HepG2 (cell line): ENCODE data around the gene ADGRG1. TPM values are rescaled to one million over a fixed set of nuclear protein-coding genes. Genes with fewer than 3 reads are reported as not detected.
A peak's percentile ranks its signal among the peaks of the same experiment; 100 is the strongest.

Source experiments
- ATAC-seq: fragments of 200-7000 bp; cut with Tn5 transposase; 3 replicates; pipeline ENCODE4 v1.9.1; 2020; ENCODE audit warnings: mild to moderate bottlenecking, moderate library complexity
- BruUV-seq: library from RNA; stranded (reverse); fragments of 400-500 nt; replicated peaks from 2 replicates; lab custom pipeline; 2021; lab: Mats Ljungman, UMichigan
- CTCF ChIA-PET: fragments of 300-600 bp; formaldehyde crosslinking; extraction: SDS; loops from one replicate; lab custom pipeline; 2021; ENCODE audit warnings: low total read pairs, inconsistent platforms, low intra/inter-chr PET ratio; lab: Yijun Ruan, JAX
- POLR2A ChIA-PET: fragments of 350-600 bp; sonication (Branson Sonifier 250); formaldehyde crosslinking; loops from one replicate; lab custom pipeline; 2020; ENCODE audit warnings: antibody characterized with exemption, inconsistent platforms; lab: Yijun Ruan, JAX
- DNase-seq: peaks from one replicate; pipeline ENCODE4 v3.0.0-alpha.2; 2015; ENCODE audit warnings: low spot score
- FAIRE-seq: peaks from 3 replicates; lab custom pipeline; 2011; peaks lifted over from hg19 to GRCh38; lab: Jason Lieb, UNC
- H2AFZ ChIP-seq: one replicate; pipeline ENCODE4 v1.6.1; 2011; ENCODE audit warnings: low read length, inconsistent platforms
- H3K27ac ChIP-seq: fragments of 300-600 bp; 3 replicates; pipeline ENCODE4 v1.8.0; 2011; ENCODE audit warnings: mixed run types, mild to moderate bottlenecking, mixed read lengths, low read length, inconsistent platforms; ENCODE audit not compliant: insufficient read depth; ENCODE audit errors: extremely low read length
- H3K27me3 ChIP-seq, 2 experiments: fragments of 200-600 bp in 1 of 2; 2 replicates in 1 of 2; 3 replicates in 1 of 2; pipeline versions ENCODE4 v1.6.0 to v1.8.0; 2011; ENCODE audit warnings: low read length in 2 of 2, mild to moderate bottlenecking in 2 of 2, moderate library complexity in 2 of 2, inconsistent platforms in 1 of 2; ENCODE audit not compliant: insufficient read depth in 2 of 2, control insufficient read depth in 1 of 2
- H3K36me3 ChIP-seq, 2 experiments: fragments of 200-600 bp in 1 of 2; replicated peaks in 1 of 2; 2 replicates in 1 of 2; 3 replicates in 1 of 2; pipeline versions ENCODE4 v1.5.1 to v1.8.0; 2011; ENCODE audit warnings: low read length in 2 of 2, inconsistent platforms in 1 of 2; ENCODE audit not compliant: insufficient read depth in 2 of 2, control insufficient read depth in 1 of 2
- H3K4me1 ChIP-seq: 2 replicates; pipeline ENCODE4 v1.5.1; 2012; ENCODE audit warnings: low read length, inconsistent platforms; ENCODE audit not compliant: insufficient read depth
- H3K4me2 ChIP-seq: 2 replicates; pipeline ENCODE4 v1.6.0; 2011; ENCODE audit warnings: low read depth, low read length, inconsistent platforms
- H3K4me3 ChIP-seq, 3 experiments: fragments of 200-600 bp in 1 of 3; sonication (generic), shearing (Covaris generic) in 1 of 3; replicated peaks in 1 of 3; 2 replicates each; pipeline ENCODE4 v1.5.1; 2011 to 2016; ENCODE audit warnings: low read length in 3 of 3, inconsistent platforms in 2 of 3, low read depth in 2 of 3, mild to moderate bottlenecking in 2 of 3, control low read depth in 1 of 3, mixed read lengths in 1 of 3; ENCODE audit not compliant: insufficient read depth in 1 of 3
- H3K79me2 ChIP-seq: one replicate; pipeline ENCODE4 v1.6.1; 2011; ENCODE audit warnings: low read length, inconsistent platforms; ENCODE audit not compliant: insufficient read depth
- H3K9ac ChIP-seq: 2 replicates; pipeline ENCODE4 v1.6.0; 2011; ENCODE audit warnings: mild to moderate bottlenecking, low read depth, low read length, inconsistent platforms; ENCODE audit not compliant: insufficient read depth
- H3K9me3 ChIP-seq: 2 replicates; pipeline ENCODE4 v1.5.1; 2012; ENCODE audit warnings: mild to moderate bottlenecking, low read length
- H4K20me1 ChIP-seq: 2 replicates; pipeline ENCODE4 v1.6.0; 2011; ENCODE audit warnings: inconsistent platforms, mild to moderate bottlenecking, low read length, moderate library complexity; ENCODE audit not compliant: insufficient read depth
- CEBPG ChIP-seq: IDR thresholded peaks from 2 replicates; pipeline ENCODE4 v1.6.1; 2016
- HIVEP1 ChIP-seq: sonication (generic); formaldehyde crosslinking; IDR thresholded peaks from 2 replicates; pipeline ENCODE4 v1.4.0; 2020; ENCODE audit warnings: mild to moderate bottlenecking, missing genetic modification reagents
- MLLT10 ChIP-seq: sonication (generic); formaldehyde crosslinking; IDR thresholded peaks from 2 replicates; pipeline ENCODE4 v1.4.0; 2020; ENCODE audit warnings: missing genetic modification reagents
- PCBP2 ChIP-seq: fragments of 200-400 bp; formaldehyde crosslinking; optimal IDR thresholded peaks from 2 replicates; pipeline ENCODE3; 2018; ENCODE audit warnings: low read length, low read depth; ENCODE audit not compliant: poor library complexity, severe bottlenecking
- RFX1 ChIP-seq: fragments of 450-650 bp; IDR thresholded peaks from 2 replicates; pipeline ENCODE4 v1.6.1; 2017
- RFX3 ChIP-seq: IDR thresholded peaks from 2 replicates; pipeline ENCODE4 v1.6.1; 2016; ENCODE audit warnings: missing biosample characterization, missing genetic modification reagents
- SATB2 ChIP-seq: sonication (generic); formaldehyde crosslinking; IDR thresholded peaks from 2 replicates; pipeline ENCODE4 v1.5.0; 2020; ENCODE audit warnings: missing genetic modification reagents
- SIN3B ChIP-seq: fragments of 150-350 bp; IDR thresholded peaks from 2 replicates; pipeline ENCODE4 v1.6.1; 2014; ENCODE audit warnings: low read length
- ZNF496 ChIP-seq: sonication (generic); formaldehyde crosslinking; IDR thresholded peaks from 2 replicates; pipeline ENCODE4 v1.8.1; 2023; ENCODE audit warnings: mild to moderate bottlenecking, moderate library complexity, missing genetic modification reagents; ENCODE audit not compliant: insufficient replicate concordance
- WGBS: methylation state at CpG from one replicate; pipeline ENCODE4 v1.1.6; 2017; ENCODE audit warnings: low lambda C conversion rate; 5-methylcytosine and 5-hydroxymethylcytosine counted together
- in situ Hi-C: cut with HindIII; loops from 2 replicates; pipeline ENCODE4 v1.10.0; 2017; ENCODE audit warnings: low pct_unique_long_range_greater_than_20kb; ENCODE audit not compliant: extremely low pct_ligation_motif_present
- intact Hi-C: fragments of 100-400 bp; cut with micrococcal nuclease; formaldehyde crosslinking; loops from one replicate; pipeline ENCODE4 v1.10.0; 2022; ENCODE audit not compliant: unreplicated experiment
- polyA plus RNA-seq, 8 experiments: library from polyadenylated mRNA; depleted of rRNA in 3 of 8; stranded (reverse) in 7 of 8; unstranded in 1 of 8; fragments of >200 nt; fragmentation: Illumina TruSeq in 4 of 8; extraction: Trizol in 4 of 8; gene quantifications; 2 replicates each; pipeline versions ENCODE4 v1.2.1 to v1.2.3, GENCODE V29; 2011 to 2016; ENCODE audit warnings: low read depth in 4 of 8, missing spikeins in 1 of 8, mixed read lengths in 1 of 8; ENCODE audit not compliant: insufficient read depth in 1 of 8
- total RNA-seq, 5 experiments: library from RNA; depleted of rRNA; stranded (reverse); fragments of >200 nt; fragmentation: Illumina TruSeq; extraction: Trizol; gene quantifications; 2 replicates each; pipeline ENCODE4 v1.2.3, GENCODE V29; 2016; ENCODE audit warnings: low read depth in 1 of 5
- TF ChIP-seq, protein P1 (sequence below): sonication (generic); formaldehyde crosslinking; IDR thresholded peaks from 2 replicates; pipeline ENCODE4 v1.9.0; 2022; ENCODE audit warnings: missing genetic modification reagents, mild to moderate bottlenecking, borderline replicate concordance
- TF ChIP-seq, protein P2 (sequence below): IDR thresholded peaks from 2 replicates; pipeline ENCODE4 v1.6.1; 2018; ENCODE audit warnings: missing genetic modification reagents, mild to moderate bottlenecking, missing compliant biosample characterization
- TF ChIP-seq, protein P3 (sequence below): sonication (generic); formaldehyde crosslinking; IDR thresholded peaks from 2 replicates; pipeline ENCODE4 v1.4.0; 2020; ENCODE audit warnings: missing genetic modification reagents
- TF ChIP-seq, protein P4 (sequence below): IDR thresholded peaks from 2 replicates; pipeline ENCODE4 v1.6.1; 2016; ENCODE audit warnings: missing genetic modification reagents, missing compliant biosample characterization

Gene ADGRG1
- total and polyA plus RNA-seq, 2 of the 13 experiments (the other 11 are each of a cell fraction or from before 2014, with no cell fraction given), result 2.7 to 5.9 TPM

DNA sequence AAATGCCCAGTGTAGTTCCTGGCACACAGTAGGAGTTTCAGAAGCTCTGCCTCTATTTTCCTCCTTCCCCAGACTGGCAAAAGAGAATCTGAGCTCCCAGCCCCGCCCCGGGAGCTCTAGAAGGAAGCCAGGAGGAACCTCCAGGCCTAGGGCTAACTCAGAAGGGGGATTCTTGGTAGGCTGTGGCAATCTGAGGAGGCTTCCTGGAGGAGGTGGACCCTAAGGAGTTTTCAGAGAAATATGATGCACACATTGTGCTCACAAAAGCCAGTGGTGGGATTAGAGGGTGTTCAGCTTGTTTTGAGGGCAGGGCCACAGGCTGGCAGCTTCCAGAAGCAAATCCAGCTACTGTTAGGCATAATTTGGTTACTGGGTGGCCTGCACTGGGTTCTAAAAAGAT lies 10.0 kb downstream of the ADGRG1 start (continued):
- TF ChIP-seq, protein P1, sequence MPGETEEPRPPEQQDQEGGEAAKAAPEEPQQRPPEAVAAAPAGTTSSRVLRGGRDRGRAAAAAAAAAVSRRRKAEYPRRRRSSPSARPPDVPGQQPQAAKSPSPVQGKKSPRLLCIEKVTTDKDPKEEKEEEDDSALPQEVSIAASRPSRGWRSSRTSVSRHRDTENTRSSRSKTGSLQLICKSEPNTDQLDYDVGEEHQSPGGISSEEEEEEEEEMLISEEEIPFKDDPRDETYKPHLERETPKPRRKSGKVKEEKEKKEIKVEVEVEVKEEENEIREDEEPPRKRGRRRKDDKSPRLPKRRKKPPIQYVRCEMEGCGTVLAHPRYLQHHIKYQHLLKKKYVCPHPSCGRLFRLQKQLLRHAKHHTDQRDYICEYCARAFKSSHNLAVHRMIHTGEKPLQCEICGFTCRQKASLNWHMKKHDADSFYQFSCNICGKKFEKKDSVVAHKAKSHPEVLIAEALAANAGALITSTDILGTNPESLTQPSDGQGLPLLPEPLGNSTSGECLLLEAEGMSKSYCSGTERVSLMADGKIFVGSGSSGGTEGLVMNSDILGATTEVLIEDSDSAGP (CRISPR knock-in tag), result no peak
- TF ChIP-seq SATB2 (CRISPR knock-in tag) (no peak), CEBPG (CRISPR knock-in tag) (no peak), ZNF496 (no peak), MLLT10 (CRISPR knock-in tag) (no peak)

DNA sequence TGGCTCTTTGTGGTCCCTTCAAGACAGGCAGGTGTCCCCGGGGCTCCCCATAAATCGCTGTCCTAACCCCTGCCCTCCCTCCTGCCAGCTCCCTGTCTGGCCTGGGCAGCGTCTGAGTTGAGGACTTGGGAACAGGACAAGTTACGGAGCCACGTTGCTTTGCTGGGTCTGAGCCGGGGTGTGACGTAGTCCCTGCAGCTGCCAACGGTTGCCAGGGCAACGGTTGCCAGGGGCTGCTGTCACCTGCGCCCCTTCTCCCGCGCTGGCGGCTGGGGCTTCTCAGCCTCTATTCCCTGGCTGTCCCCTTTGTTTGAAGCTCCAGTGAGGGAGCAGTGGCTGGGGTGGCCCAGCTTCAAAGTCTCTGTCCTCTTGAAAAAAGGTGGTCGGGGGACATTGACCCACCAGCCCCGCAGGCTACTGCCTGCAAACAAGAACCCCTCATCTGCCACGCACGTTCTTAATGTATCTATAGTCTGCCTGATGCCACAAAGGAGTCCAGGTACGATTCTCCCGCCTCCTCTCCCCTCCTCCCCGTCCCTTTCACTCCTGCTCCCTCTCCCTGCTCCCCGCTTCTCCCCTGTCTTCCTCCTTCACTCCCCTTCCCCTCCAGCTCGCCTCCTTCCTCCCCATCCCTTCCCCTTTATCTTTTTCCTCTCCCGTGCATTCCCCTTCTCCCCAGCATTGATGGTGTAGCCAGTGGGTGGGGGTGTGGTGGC lies 10.9 kb downstream of the ADGRG1 start:
- BruUV-seq, result no TSS peak
- Histone ChIP-seq H3K9me3 (no peaks in the 10 kb centered on the region), H3K4me1 (peaks cover 79% of the 10 kb centered on the region), H3K4me3 (no peak overlapping the region), H3K9ac (no peak overlapping the region), H3K4me2 (no peak overlapping the region), H3K27ac (no peak overlapping the region), H3K79me2 (no peaks in the 10 kb centered on the region), H2AFZ (no peak overlapping the region), H3K36me3 (no peaks in the 10 kb centered on the region), H4K20me1 (no peaks in the 10 kb centered on the region), H3K27me3 (no peaks in the 10 kb centered on the region)
- TF ChIP-seq, protein P2, sequence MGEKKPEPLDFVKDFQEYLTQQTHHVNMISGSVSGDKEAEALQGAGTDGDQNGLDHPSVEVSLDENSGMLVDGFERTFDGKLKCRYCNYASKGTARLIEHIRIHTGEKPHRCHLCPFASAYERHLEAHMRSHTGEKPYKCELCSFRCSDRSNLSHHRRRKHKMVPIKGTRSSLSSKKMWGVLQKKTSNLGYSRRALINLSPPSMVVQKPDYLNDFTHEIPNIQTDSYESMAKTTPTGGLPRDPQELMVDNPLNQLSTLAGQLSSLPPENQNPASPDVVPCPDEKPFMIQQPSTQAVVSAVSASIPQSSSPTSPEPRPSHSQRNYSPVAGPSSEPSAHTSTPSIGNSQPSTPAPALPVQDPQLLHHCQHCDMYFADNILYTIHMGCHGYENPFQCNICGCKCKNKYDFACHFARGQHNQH (CRISPR knock-in tag), result no peak
- TF ChIP-seq, protein P3, sequence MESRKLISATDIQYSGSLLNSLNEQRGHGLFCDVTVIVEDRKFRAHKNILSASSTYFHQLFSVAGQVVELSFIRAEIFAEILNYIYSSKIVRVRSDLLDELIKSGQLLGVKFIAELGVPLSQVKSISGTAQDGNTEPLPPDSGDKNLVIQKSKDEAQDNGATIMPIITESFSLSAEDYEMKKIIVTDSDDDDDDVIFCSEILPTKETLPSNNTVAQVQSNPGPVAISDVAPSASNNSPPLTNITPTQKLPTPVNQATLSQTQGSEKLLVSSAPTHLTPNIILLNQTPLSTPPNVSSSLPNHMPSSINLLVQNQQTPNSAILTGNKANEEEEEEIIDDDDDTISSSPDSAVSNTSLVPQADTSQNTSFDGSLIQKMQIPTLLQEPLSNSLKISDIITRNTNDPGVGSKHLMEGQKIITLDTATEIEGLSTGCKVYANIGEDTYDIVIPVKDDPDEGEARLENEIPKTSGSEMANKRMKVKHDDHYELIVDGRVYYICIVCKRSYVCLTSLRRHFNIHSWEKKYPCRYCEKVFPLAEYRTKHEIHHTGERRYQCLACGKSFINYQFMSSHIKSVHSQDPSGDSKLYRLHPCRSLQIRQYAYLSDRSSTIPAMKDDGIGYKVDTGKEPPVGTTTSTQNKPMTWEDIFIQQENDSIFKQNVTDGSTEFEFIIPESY, result peak; percentile 76
- TF ChIP-seq SIN3B (no peak), HIVEP1 (CRISPR knock-in tag) (peak; percentile 22; the same call in 1 of the 2 replicates), RFX3 (CRISPR knock-in tag) (peak; percentile 49; the same call in 1 of the 2 replicates), PCBP2 (peak; percentile 36), RFX1 (peak; percentile 49; the same call in 1 of the 2 replicates)
- TF ChIP-seq, protein P4, sequence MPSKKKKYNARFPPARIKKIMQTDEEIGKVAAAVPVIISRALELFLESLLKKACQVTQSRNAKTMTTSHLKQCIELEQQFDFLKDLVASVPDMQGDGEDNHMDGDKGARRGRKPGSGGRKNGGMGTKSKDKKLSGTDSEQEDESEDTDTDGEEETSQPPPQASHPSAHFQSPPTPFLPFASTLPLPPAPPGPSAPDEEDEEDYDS (CRISPR knock-in tag), result no peak
- FAIRE-seq, result no peak
- WGBS, result 85% methylated on average over 23 of the region's 23 CpGs
- ChIA-PET CTCF (interaction anchor here (2.2 kb wide), 1 partner anchor 10 kb away, joined by 5 read pairs; no protein-coding TSS in a partner anchor), POLR2A (interaction anchor here (1.1 to 1.2 kb wide), 2 partner anchors 16 to 38 kb away, joined by 3 to 4 read pairs; no protein-coding TSS in a partner anchor)
- in situ Hi-C loops, result no loop called here
- intact Hi-C loops, result no loop called here
- no peak for DNase-seq
- ATAC-seq, result no peak
